Erythroblast (primary cell): ENCODE results near the gene C2.

ENCODE experiments used
- GATA1 ChIP-seq: IDR thresholded peaks from 2 replicates; pipeline ENCODE4 v1.6.1; 2011; ENCODE audit warnings: low read depth, mild to moderate bottlenecking, control low read depth, low read length, moderate library complexity
- POLR2A ChIP-seq: IDR thresholded peaks from 2 replicates; pipeline ENCODE4 v1.6.1; 2011; ENCODE audit warnings: mild to moderate bottlenecking, low read length

DNA sequence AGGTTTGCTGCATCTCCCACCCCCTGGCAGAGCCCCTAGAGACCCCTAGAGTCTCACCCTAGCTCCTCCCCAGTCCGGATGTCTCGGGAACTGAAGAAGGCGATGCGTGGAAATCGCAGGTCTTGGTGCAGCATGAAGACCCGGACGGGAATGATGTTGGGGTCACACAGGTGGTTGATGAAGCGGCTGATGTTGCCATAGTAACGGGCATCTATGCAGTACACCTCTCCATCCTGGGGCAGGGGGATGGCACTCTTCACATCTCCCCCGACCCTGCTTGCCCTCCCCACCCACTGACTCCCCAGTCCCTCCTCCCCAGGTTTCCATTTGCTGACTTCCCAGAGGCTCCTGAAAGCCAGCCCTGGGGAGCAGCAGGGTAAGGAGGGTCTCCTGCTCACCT is 46.9 kb upstream of the C2 start:
- TF ChIP-seq POLR2A (no peak), GATA1 (no peak)
